NCI-H226 (cell line): Measurements from ENCODE around the gene ATG4C.
"Not testable (repeated sequence)": the region's sequence is repeated elsewhere in the genome, so short reads cannot be mapped to it uniquely, and the experiment has no call there.

Experiments used
- DNase-seq: peaks from one replicate; pipeline ENCODE4 v3.0.0-alpha.2; 2015

The ATG4C gene

GRCh38 chr1:62783736-62784508, at the start of gene ATG4C:
ATG4C (plus strand) TSS chr1:62784132; CDS start chr1:62803787, 19,655 bp downstream.
- DNase-seq, result peak; percentile 94

GRCh38 chr1:62735491-62736171, 48.3 kb upstream of the ATG4C start:
- DNase-seq, result peak; percentile 65

GRCh38 chr1:62740701-62741100, 43.2 kb upstream of the ATG4C start:
- not testable (repeated sequence) for DNase-seq

- DNase-seq, result no peak
Observed at GRCh38 chr1:62744611-62745577, 39.0 kb upstream of the ATG4C start.

- no peak for DNase-seq
Observed at GRCh38 chr1:62746086-62746808, 37.7 kb upstream of the ATG4C start.

GRCh38 chr1:62746809-62747138, 37.2 kb upstream of the ATG4C start:
- DNase-seq, result no peak

- DNase-seq, result no peak
Observed at GRCh38 chr1:62753031-62753965, 30.6 kb upstream of the ATG4C start.

- not testable (repeated sequence) for DNase-seq
Observed at GRCh38 chr1:62754938-62755337, 29.0 kb upstream of the ATG4C start.

- DNase-seq, result not testable (repeated sequence)
Observed at GRCh38 chr1:62756255-62756884, 27.6 kb upstream of the ATG4C start.

GRCh38 chr1:62759232-62759875, 24.6 kb upstream of the ATG4C start:
- DNase-seq, result not testable (repeated sequence)

GRCh38 chr1:62760021-62760782, 23.7 kb upstream of the ATG4C start:
- not testable (repeated sequence) for DNase-seq

GRCh38 chr1:62761223-62761870, 22.6 kb upstream of the ATG4C start:
- DNase-seq, result not testable (repeated sequence)

GRCh38 chr1:62762027-62762426, 21.9 kb upstream of the ATG4C start:
- DNase-seq, result not testable (repeated sequence)

- DNase-seq, result no peak
Observed at GRCh38 chr1:62765981-62766380, 18.0 kb upstream of the ATG4C start.

GRCh38 chr1:62768551-62768950, 15.4 kb upstream of the ATG4C start:
- not testable (repeated sequence) for DNase-seq

GRCh38 chr1:62772607-62773295, 11.2 kb upstream of the ATG4C start:
- no peak for DNase-seq

- no peak for DNase-seq
Observed at GRCh38 chr1:62774006-62774405, 9.9 kb upstream of the ATG4C start.

GRCh38 chr1:62774971-62775595, 8.8 kb upstream of the ATG4C start:
- DNase-seq, result no peak
